Cerebellar cortex (tissue), 1 donor: ENCODE results near the gene COL17A1.
A peak's percentile ranks its signal among the peaks of the same experiment; 100 is the strongest.

Source experiments
- DNase-seq: peaks from one replicate; pipeline ENCODE4 v3.0.0-alpha.2; 2015; ENCODE audit warnings: low spot score

Gene COL17A1

GRCh38 chr10:104085801-104086400 lies at the start of gene COL17A1:
Gene COL17A1, minus strand, starts transcription at chr10:104085880. Its CDS starts 5,207 bp downstream, at chr10:104080673.
- DNase-seq: no peak

- DNase-seq: no peak
Observed at GRCh38 chr10:104130041-104130440, 44.4 kb upstream of the COL17A1 start.

DNA sequence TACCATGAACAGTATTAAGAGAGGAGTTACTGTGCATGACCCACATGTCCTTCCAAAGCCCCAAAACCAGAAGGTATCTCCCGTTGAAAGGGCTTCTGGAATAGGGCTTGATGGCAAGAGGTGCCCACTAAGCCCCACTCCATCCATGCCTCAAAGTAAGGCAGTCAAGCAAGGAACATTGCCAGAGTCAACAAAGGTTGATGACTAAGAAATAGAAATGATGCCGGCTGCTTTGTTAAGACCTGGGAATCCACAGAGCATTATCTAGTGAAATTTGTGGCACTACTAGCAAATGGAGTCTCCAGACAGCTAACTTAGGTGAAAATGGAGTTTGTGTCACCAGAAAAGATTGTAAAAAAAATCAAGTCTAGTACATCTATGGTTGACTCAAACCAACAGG lies 42.5 kb upstream of the COL17A1 start:
- no peak for DNase-seq

DNA sequence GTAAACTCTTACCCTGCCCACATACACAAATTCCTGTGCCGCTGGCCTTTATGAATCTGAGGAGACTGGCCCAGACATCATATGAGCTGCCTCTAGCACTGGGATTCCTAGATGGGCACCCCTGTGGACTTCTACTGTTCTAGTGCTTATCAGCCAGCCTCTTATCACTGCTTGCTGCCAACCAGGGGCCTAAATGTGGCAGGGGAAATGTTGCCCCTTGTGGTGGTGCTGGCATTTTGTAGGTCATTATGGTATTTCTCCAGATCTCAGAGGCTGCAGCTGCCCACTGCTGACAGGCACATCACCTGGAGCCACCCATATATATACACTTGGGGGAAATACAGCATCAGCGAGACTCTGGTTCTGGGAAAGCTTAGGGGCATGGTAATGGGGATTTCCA lies 41.7 kb upstream of the COL17A1 start:
- no peak for DNase-seq

DNA sequence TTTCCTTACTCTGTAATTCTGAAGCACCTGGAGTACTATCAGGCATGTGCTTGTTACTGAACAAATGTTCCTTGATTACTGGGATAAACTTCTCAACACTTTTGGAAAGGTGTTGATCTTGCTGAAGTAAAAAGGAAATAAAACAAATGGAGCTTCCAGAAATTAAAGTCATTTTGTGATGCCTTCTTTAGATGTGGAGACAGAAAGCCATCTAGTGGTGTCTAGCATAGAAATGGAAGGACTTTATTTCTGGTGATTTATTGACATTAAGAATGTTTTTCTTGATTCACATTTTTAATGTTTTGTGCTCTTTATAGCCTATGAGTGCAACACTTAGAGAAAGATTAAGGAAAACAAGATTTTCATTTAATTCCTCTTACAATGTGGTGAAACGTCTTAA lies 37.7 kb upstream of the COL17A1 start:
- DNase-seq: peak; percentile 40

DNA sequence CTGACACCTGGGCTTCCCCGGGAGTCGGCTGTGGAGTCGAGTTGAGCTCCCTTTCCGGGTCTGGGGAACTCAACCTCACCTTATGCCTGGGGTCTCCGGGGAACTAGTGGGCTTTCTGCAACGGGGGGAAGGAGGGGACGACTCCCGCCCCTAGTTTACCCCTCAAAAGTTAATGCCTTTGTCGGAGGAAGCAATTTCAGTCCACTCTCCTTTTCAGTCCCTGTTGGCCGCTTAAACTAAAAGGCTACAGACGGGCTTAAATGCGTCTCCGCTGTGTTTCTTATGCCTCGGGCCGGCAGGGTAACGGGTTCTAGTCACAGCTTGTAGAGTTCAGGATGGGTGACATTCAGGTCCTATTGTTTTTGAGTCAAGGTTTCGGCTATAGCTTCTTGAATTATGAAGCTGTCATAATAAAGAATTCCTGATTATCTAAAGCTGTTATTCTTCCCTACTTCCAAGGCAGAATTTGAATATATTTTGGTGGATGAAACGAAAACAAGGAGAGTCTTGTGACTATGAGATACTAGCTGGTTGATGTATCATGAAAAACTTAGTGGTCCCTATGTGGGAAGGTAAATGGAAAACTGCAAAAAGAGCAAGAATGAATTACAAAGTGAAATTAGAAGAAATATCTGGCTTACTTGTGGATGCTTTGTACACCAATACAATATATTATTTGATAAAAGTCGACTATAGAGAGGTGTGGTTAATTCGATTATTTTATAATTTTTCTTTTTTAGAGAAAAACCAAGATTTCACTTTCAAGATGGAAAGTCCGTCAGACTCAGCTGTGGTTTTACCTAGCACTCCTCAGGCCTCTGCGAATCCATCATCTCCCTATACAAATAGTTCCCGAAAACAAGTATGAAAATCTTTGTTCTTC lies 36.8 kb upstream of the COL17A1 start:
- DNase-seq: peak; percentile 69

GRCh38 chr10:104121485-104122224 lies 36.0 kb upstream of the COL17A1 start, which contains the start of gene SFR1:
Gene SFR1, plus strand, starts transcription at chr10:104122171. Its CDS starts 13 bp downstream, at chr10:104122184.
- peak; percentile 98 for DNase-seq

DNA sequence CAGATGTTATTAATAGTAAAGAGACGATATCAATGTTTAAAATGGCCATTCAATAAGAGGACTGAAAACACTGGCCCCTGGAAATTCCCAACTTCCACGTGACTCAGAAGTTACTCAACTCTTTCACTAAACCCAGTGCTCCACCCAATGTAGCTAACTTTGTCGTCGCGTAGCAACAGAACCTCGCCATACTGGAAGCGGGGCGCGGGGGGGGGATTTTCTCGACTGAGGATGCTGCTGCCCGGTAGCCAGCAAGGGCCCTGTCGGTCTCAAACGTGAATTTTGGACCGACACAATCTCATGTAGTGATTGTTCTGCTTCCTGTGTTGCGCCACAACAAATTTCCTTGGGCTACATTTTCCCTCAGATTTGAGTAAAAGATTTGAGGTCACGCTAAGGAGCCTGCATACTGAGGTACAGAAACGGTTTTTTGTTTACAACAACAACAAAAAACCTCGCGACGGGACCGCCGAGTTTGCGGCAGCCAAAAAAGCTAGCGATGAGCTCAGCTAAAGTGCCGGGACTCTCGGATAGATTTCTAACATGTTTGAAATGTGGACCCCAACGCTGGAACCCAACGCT lies 35.3 kb upstream of the COL17A1 start:
- DNase-seq: peak; percentile 79

- DNase-seq: no peak
Observed at GRCh38 chr10:104120512-104120902, 34.8 kb upstream of the COL17A1 start.

DNA sequence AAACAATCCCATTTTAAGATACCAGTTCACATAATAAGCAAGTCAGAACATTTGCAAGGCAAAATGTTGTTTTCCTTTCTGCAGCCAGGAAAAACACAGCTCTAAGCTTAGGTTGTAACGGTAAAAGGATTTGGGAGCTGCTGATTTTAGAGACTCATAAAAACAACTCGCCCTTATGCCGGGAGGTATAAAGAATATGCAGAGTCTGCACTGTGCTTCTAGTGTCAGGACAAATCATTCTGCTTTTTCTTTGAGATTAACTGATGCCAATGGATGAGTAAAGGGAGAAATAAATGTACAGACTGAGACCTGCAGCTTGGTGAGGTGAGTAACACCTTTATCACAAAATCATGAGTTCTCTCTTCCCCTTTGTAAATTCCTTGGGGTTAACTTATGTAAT lies 34.3 kb upstream of the COL17A1 start:
- DNase-seq: no peak

GRCh38 chr10:104117839-104118323 lies 32.2 kb upstream of the COL17A1 start:
- no peak for DNase-seq

GRCh38 chr10:104113376-104113956 lies 27.8 kb upstream of the COL17A1 start:
- DNase-seq: no peak

- no peak for DNase-seq
Observed at GRCh38 chr10:104109908-104110662, 24.4 kb upstream of the COL17A1 start.

GRCh38 chr10:104104926-104105325 lies 19.2 kb upstream of the COL17A1 start:
- no peak for DNase-seq

GRCh38 chr10:104104418-104104817 lies 18.7 kb upstream of the COL17A1 start:
- DNase-seq: no peak

DNA sequence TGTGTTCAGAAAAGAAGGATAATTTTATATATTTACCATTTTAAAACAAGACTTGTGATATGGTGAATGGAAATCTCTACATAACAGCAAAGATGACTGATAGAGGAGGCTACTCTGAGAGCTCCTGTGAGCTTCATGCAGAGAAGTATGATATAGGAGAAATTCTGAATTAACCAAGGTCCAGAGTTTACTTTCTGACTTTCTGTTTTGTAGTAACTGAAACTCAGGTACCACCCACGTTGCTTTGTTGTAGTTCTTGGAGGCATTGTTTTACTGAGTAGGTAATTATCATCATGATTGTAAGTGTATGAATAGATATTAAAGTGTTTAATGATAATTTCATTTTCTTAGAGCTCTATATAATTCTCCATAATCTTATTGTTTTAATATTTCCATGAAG lies 18.3 kb upstream of the COL17A1 start:
- no peak for DNase-seq

GRCh38 chr10:104101902-104102301 lies 16.2 kb upstream of the COL17A1 start:
- DNase-seq: no peak

DNA sequence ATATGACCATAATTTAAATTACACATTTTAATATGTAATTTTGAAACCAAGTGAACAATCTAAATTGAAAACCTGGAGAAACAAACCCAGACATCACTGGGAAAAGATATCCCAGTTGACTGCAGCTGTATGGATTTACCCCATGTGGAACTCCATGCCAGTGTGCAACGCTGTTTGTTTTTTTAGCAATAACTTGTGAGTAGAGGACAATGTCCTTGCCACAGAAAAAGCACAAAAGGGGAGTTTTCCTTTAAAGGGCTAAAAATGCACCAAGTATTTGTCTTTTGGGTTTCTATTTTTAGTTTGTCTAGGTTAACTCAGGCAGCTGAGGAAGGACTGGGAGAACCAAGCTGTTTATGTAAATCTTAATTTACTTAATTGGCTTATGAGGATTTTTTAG lies 15.1 kb upstream of the COL17A1 start:
- no peak for DNase-seq

GRCh38 chr10:104099941-104100340 lies 14.3 kb upstream of the COL17A1 start:
- DNase-seq: no peak

GRCh38 chr10:104099269-104099668 lies 13.6 kb upstream of the COL17A1 start:
- no peak for DNase-seq

DNA sequence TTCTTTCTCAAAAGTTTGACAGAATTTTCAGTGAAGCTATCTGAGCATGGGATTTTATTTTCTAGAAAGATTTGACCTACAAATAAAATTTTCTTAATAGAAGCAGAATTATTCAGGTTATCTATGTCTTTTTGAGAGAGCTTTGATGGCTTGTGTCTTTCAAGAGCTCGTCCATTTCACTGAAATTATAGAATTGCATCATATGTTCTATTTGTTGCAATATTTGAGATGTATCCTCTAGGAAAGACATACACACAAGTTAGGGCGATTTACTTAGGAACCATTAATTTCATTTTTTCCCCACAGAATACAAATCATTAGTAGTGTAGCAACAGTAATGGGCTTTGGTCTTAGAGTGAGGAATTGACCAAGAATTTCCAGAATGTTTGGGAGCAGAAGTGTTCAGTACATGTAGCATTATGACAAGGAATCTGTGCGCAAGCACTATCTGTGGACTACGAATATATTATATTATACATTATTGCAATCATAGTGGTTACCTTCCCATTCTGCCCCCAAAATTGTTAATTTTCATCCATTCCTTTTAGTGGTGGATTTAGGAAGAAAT lies 12.8 kb upstream of the COL17A1 start:
- no peak for DNase-seq
